ENCODE results near the gene LRCH3. TPM values are rescaled to one million over a fixed set of nuclear protein-coding genes. Genes with fewer than 3 reads are reported as not detected.

The LRCH3 gene
- total and polyA plus RNA-seq, 2 of the 13 experiments (the other 11 are each of a cell fraction or from before 2014, with no cell fraction given): 25.5 to 103 TPM

DNA sequence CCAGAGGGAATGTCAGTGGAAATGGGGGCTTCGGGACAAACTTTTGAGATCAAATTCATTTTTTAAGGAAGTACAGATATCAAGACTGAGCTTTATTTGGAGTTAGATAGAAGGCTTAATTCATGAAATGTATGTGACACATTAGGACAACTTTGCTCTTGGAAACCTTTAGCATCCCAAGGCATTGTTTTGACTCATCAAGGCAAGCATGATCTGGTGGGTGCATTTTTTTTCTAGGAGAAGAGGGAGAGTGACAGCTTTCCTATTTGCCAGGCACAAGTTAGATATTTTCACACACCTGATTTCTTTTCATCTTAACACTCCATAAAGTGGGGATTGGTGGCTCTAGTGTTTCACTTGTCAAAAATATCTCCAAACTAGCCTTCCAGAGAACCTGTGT is 97.5 kb downstream of the LRCH3 start (continued):
- TF ChIP-seq, protein P1, sequence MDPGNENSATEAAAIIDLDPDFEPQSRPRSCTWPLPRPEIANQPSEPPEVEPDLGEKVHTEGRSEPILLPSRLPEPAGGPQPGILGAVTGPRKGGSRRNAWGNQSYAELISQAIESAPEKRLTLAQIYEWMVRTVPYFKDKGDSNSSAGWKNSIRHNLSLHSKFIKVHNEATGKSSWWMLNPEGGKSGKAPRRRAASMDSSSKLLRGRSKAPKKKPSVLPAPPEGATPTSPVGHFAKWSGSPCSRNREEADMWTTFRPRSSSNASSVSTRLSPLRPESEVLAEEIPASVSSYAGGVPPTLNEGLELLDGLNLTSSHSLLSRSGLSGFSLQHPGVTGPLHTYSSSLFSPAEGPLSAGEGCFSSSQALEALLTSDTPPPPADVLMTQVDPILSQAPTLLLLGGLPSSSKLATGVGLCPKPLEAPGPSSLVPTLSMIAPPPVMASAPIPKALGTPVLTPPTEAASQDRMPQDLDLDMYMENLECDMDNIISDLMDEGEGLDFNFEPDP (CRISPR knock-in tag; conservative IDR thresholded peaks at IDR 0.05): no peak
- TF ChIP-seq YEATS2 (CRISPR knock-in tag; IDR thresholded peaks at IDR 0.05; ENCODE audit: borderline replicate concordance) (no peak), ZNF230 (CRISPR knock-in tag; IDR thresholded peaks at IDR 0.05) (no peak), POLR2AphosphoS5 (IDR thresholded peaks at IDR 0.05; ENCODE audit: low read depth, low read length) (no peak), MBD4 (IDR thresholded peaks at IDR 0.05; ENCODE audit: borderline replicate concordance, low read length) (no peak), ZSCAN9 (CRISPR knock-in tag; IDR thresholded peaks at IDR 0.05; ENCODE audit: borderline replicate concordance) (no peak)

DNA sequence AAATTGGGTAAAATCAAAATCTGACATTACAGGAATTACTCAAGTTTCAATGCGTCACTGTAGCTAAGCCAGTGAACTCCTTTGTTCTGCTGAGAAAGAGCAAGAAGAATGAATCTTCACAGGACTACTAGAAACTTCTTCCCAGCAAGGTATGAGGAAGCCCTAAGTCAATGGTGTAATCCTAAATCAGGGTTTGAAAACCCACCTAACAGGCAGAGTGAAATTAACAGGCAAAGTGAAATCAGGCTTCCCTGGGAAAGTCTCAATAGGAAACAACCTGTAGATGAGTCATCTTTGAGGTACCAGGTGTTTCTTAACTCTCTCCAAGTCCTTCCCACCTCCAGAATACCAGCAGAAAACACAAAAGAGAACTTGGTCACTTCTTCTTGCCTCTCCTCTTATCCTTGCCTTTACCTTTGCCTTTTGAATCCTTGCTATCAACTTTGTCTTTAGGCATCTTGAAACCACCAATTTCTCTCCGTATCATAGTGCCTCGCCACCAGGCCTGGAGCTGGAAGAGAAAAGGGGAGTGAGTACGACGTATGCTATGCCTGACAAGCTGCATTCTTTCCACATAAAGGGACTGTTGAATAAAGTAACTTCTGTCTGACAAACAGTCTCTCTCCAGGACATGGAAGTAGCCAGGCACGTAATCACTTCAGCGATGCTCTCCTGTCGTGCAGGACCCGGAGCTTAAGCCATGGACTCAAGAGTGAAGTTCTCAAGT is 98.3 kb downstream of the LRCH3 start:
- no TSS peak for BruUV-seq (replicated peaks)
- intact Hi-C loops (cut with micrococcal nuclease; ENCODE audit: unreplicated experiment): no loop called here
- Histone ChIP-seq H3K27me3 (ENCODE audit: control insufficient read depth in 1 of 2, insufficient read depth in 2 of 2, low read length in 2 of 2) (no peaks in the 10 kb centered on the region), H3K9me3 (ENCODE audit: low read length) (no peaks in the 10 kb centered on the region), H3K79me2 (ENCODE audit: insufficient read depth, low read length) (no peaks in the 10 kb centered on the region), H3K36me3 (replicated peaks in 1 of 2; ENCODE audit: control insufficient read depth in 1 of 2, insufficient read depth in 2 of 2, low read length in 2 of 2) (no peaks in the 10 kb centered on the region), H3K4me2 (ENCODE audit: low read depth, low read length) (no peak overlapping the region), H3K4me3 (replicated peaks in 1 of 3; ENCODE audit: insufficient read depth in 1 of 3, low read depth in 2 of 3, low read length in 3 of 3) (no peak overlapping the region), H3K27ac (ENCODE audit: extremely low read length, insufficient read depth, low read length) (no peak overlapping the region), H4K20me1 (ENCODE audit: insufficient read depth, low read length) (no peaks in the 10 kb centered on the region), H3K4me1 (ENCODE audit: insufficient read depth, low read length) (no peaks in the 10 kb centered on the region), H2AFZ (ENCODE audit: low read length) (no peak overlapping the region), H3K9ac (ENCODE audit: insufficient read depth, low read depth, low read length) (no peak overlapping the region)
- TF ChIP-seq ZEB1 (IDR thresholded peaks at IDR 0.05; ENCODE audit: insufficient replicate concordance, low read depth) (no peak), ZNF292 (CRISPR knock-in tag; IDR thresholded peaks at IDR 0.05; ENCODE audit: borderline replicate concordance, low read depth) (no peak)
- TF ChIP-seq, protein P2, sequence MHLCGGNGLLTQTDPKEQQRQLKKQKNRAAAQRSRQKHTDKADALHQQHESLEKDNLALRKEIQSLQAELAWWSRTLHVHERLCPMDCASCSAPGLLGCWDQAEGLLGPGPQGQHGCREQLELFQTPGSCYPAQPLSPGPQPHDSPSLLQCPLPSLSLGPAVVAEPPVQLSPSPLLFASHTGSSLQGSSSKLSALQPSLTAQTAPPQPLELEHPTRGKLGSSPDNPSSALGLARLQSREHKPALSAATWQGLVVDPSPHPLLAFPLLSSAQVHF (CRISPR knock-in tag; IDR thresholded peaks at IDR 0.05): no peak
- TF ChIP-seq, protein P3, sequence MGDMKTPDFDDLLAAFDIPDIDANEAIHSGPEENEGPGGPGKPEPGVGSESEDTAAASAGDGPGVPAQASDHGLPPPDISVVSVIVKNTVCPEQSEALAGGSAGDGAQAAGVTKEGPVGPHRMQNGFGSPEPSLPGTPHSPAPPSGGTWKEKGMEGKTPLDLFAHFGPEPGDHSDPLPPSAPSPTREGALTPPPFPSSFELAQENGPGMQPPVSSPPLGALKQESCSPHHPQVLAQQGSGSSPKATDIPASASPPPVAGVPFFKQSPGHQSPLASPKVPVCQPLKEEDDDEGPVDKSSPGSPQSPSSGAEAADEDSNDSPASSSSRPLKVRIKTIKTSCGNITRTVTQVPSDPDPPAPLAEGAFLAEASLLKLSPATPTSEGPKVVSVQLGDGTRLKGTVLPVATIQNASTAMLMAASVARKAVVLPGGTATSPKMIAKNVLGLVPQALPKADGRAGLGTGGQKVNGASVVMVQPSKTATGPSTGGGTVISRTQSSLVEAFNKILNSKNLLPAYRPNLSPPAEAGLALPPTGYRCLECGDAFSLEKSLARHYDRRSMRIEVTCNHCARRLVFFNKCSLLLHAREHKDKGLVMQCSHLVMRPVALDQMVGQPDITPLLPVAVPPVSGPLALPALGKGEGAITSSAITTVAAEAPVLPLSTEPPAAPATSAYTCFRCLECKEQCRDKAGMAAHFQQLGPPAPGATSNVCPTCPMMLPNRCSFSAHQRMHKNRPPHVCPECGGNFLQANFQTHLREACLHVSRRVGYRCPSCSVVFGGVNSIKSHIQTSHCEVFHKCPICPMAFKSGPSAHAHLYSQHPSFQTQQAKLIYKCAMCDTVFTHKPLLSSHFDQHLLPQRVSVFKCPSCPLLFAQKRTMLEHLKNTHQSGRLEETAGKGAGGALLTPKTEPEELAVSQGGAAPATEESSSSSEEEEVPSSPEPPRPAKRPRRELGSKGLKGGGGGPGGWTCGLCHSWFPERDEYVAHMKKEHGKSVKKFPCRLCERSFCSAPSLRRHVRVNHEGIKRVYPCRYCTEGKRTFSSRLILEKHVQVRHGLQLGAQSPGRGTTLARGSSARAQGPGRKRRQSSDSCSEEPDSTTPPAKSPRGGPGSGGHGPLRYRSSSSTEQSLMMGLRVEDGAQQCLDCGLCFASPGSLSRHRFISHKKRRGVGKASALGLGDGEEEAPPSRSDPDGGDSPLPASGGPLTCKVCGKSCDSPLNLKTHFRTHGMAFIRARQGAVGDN (CRISPR knock-in tag; IDR thresholded peaks at IDR 0.05): no peak
- no peak for FAIRE-seq
- CTCF ChIA-PET (ENCODE audit: low intra/inter-chr PET ratio, low total read pairs): no interaction called here
- no peak for DNase-seq (ENCODE audit: low spot score)
- in situ Hi-C loops (cut with HindIII; ENCODE audit: extremely low pct_ligation_motif_present, low pct_unique_long_range_greater_than_20kb): no loop called here
- ATAC-seq: no peak
- POLR2A ChIA-PET: interaction anchor here (1.0 kb wide), 1 partner anchor 64 kb away, joined by 3 read pairs; no protein-coding TSS in a partner anchor
- 98% methylated on average over 9 of the region's 9 CpGs for WGBS (ENCODE audit: low lambda C conversion rate)
